Skeletal muscle satellite cell (primary cell): ENCODE results near the gene MEGF6.
"Not testable (repeated sequence)": the region's sequence is repeated elsewhere in the genome, so short reads cannot be mapped to it uniquely, and the experiment has no call there.

Source experiments
- H3K27me3 ChIP-seq: 2 replicates; pipeline ENCODE4 v1.7.0; 2013; ENCODE audit warnings: low read length; ENCODE audit not compliant: control insufficient read depth, insufficient read depth
- H3K36me3 ChIP-seq: 2 replicates; pipeline ENCODE4 v1.7.0; 2013; ENCODE audit warnings: mild to moderate bottlenecking, control low read depth, low read length; ENCODE audit not compliant: insufficient read depth
- H3K4me1 ChIP-seq: 2 replicates; pipeline ENCODE4 v1.7.0; 2013; ENCODE audit warnings: low read length; ENCODE audit not compliant: control insufficient read depth, insufficient read depth
- H3K4me2 ChIP-seq: 2 replicates; pipeline ENCODE4 v1.7.0; 2013; ENCODE audit warnings: mild to moderate bottlenecking, low read length
- H3K4me3 ChIP-seq: 2 replicates; pipeline ENCODE4 v1.7.0; 2013; ENCODE audit warnings: low read length
- H3K9ac ChIP-seq: 2 replicates; pipeline ENCODE4 v1.7.0; 2013; ENCODE audit warnings: mild to moderate bottlenecking, low read depth, low read length, moderate library complexity
- H3K9me3 ChIP-seq: replicated peaks from 2 replicates; pipeline ENCODE4 v1.7.0; 2013; ENCODE audit warnings: mild to moderate bottlenecking, control low read depth, low read length

MEGF6 gene

GRCh38 chr1:3625151-3625907, 14.0 kb upstream of the MEGF6 start:
- Histone ChIP-seq H3K36me3 (peaks cover 30% of the 10 kb centered on the region), H3K9me3 (no peaks in the 10 kb centered on the region), H3K4me1 (peaks cover 20% of the 10 kb centered on the region), H3K4me3 (peak overlapping the region; percentile 97), H3K27me3 (no peaks in the 10 kb centered on the region), H3K4me2 (peak overlapping the region; percentile 86), H3K9ac (peak overlapping the region; percentile 77)

GRCh38 chr1:3624200-3625136, 13.2 kb upstream of the MEGF6 start, which contains the start of gene TPRG1L:
Gene TPRG1L (plus strand): TSS chr1:3625015. CDS start chr1:3625073, 58 bp downstream.
- H3K4me3 ChIP-seq: peak within 1 kb of the TSS; percentile 97
- H3K27me3 ChIP-seq: no peaks in the 10 kb centered on the region
- H3K9ac ChIP-seq: peak within 1 kb of the TSS; percentile 91
- peaks cover 20% of the 10 kb centered on the region for H3K4me1 ChIP-seq
- no peaks in the 10 kb centered on the region for H3K9me3 ChIP-seq
- peak within 1 kb of the TSS; percentile 98 for H3K4me2 ChIP-seq
- peaks cover 22% of the 10 kb centered on the region for H3K36me3 ChIP-seq

DNA sequence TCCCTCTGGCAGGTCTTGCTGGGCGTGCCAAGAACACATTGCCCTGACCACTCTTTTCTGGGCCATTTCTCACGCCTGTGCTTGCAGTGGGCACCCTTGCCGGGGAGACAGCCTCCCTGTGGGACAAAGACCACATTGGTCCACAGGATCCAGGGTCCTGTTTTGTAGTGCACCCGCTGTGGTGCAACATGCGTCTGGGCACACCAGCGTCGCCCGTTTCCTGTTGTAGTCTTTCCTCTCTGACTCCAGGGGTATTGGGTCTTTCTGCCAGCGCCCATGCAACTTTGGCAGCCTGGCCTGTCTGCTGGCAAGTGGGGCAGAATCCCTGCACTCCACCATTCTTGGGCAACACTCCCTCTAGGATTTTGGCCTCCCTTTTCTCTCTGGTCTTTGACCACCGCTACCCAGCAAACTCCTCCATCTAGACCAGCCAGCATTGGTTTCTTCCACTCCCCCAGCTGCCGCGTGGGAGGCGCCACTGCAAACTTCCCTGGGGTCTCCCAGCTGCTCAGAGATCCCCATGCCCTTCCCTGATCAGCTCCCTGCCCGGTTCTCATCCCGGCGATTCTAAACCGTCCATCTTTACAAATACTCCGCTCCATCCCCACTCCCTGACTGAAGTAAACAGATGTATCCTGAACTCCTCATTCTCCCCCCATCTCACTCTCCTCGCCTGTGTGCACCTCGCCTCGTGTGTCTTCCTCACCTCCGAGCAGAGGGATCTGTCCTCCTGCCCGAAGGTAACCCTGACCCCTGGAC, 12.3 kb upstream of the MEGF6 start:
- Histone ChIP-seq H3K4me3 (peak overlapping the region; percentile 97), H3K9me3 (no peaks in the 10 kb centered on the region), H3K27me3 (no peaks in the 10 kb centered on the region), H3K36me3 (peaks cover 15% of the 10 kb centered on the region), H3K9ac (peak overlapping the region; percentile 91), H3K4me2 (peak overlapping the region; percentile 98), H3K4me1 (peaks cover 23% of the 10 kb centered on the region)

DNA sequence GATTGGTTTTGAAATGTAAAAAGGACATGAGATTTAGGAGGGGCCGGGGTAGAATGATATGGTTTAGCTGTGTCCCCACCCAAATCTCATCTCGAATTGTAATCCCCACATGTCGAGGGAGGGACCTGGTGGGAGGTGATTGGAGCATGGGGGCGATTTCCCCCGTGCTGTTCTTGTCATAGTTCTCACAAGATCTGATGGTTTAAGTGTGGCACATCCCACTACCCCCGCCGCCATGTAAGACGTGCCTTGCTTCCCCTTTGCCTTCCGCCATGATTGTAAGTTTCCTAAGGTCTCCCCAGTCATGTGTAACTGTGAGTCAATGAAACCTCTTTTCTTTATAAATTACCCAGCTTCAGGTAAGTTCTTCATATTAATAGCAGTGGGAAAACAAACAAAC, 10.8 kb upstream of the MEGF6 start:
- H3K4me3 ChIP-seq, H3K36me3 ChIP-seq, H3K9ac ChIP-seq, H3K4me2 ChIP-seq, H3K27me3 ChIP-seq, H3K9me3 ChIP-seq: not testable (repeated sequence)
- peaks cover 23% of the 10 kb centered on the region for H3K4me1 ChIP-seq

DNA sequence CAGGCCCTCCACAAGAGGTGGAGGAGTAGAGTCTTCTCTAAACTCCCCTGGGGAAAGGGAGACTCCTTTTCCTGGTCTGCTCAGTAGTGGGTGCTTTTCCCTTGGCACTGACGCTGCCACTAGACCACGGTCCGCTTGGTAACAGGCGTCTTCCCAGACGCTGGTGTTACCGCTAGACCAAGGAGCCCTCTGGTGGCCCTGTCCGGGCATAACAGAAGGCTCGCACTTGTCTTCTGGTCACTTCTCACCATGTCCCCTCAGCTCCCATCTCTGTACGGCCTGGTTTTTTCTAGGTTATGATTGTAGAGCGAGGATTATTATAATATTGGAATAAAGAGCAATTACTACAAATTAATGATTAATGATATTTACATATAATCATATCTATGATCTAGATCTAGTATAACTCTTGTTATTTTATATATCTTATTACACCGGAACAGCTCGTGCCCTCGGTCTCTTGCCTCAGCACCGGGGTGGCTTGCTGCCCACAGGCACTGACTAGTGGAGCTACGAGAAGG, 9.9 kb upstream of the MEGF6 start:
- H3K4me2 ChIP-seq, H3K9me3 ChIP-seq, H3K27me3 ChIP-seq, H3K4me3 ChIP-seq, H3K9ac ChIP-seq, H3K36me3 ChIP-seq: not testable (repeated sequence)
- peaks cover 23% of the 10 kb centered on the region for H3K4me1 ChIP-seq

DNA sequence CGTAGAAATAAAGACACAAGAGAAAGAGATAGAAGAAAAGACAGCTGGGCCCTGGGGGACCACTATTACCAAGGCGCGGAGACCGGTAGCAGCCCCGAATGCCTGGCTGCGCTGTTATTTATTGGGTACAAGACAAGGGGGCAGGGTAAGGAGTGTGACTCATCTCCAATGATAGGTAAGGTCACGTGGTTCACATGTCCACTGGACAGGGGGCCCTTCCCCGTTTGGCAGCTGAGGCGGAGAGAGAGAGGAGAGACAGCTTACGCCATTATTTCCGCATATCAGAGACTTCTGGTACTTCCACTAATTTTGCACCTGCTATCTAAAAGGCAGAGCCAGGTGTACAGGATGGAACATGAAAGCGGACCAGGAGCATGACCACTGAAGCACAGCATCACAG, 9.4 kb upstream of the MEGF6 start:
- Histone ChIP-seq H3K4me3 (no peak overlapping the region), H3K9me3 (no peaks in the 10 kb centered on the region), H3K9ac (no peak overlapping the region), H3K36me3 (no peaks in the 10 kb centered on the region), H3K27me3 (peaks cover 10% of the 10 kb centered on the region), H3K4me1 (peaks cover 19% of the 10 kb centered on the region), H3K4me2 (no peak overlapping the region)

GRCh38 chr1:3618881-3619671, 7.8 kb upstream of the MEGF6 start:
- Histone ChIP-seq H3K9ac (no peak overlapping the region), H3K4me1 (peaks cover 16% of the 10 kb centered on the region), H3K4me3 (no peak overlapping the region), H3K9me3 (no peaks in the 10 kb centered on the region), H3K27me3 (peaks cover 16% of the 10 kb centered on the region), H3K4me2 (no peak overlapping the region), H3K36me3 (no peaks in the 10 kb centered on the region)

- Histone ChIP-seq H3K9me3 (no peaks in the 10 kb centered on the region), H3K4me1 (peaks cover 13% of the 10 kb centered on the region), H3K4me3 (no peak overlapping the region), H3K27me3 (peaks cover 19% of the 10 kb centered on the region), H3K9ac (no peak overlapping the region), H3K4me2 (no peak overlapping the region), H3K36me3 (no peaks in the 10 kb centered on the region)
Measured at GRCh38 chr1:3618531-3618880, 7.2 kb upstream of the MEGF6 start.

GRCh38 chr1:3617806-3618345, 6.6 kb upstream of the MEGF6 start:
- Histone ChIP-seq H3K9ac (no peak overlapping the region), H3K4me2 (no peak overlapping the region), H3K36me3 (no peaks in the 10 kb centered on the region), H3K9me3 (no peaks in the 10 kb centered on the region), H3K4me3 (no peak overlapping the region), H3K4me1 (peaks cover 11% of the 10 kb centered on the region), H3K27me3 (peaks cover 21% of the 10 kb centered on the region)

DNA sequence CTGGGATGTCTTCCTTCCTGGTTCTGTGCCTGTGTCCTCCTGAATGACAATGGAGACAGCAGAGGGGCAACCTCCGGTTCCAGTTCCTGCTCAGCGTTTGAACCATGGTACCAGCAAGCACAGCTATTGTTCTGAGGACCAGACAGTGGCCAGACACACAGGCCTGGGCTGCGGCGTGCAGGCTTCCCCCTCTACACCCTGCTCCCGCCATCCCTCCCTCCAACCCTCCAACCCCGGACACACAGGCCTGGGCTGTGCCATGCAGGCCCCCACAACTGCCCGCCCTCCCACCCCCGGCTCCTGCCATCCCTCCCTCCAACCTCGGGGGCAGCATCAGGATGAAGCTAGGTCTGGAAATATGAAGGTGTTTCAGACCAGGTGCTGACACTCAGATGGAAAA, 5.6 kb upstream of the MEGF6 start:
- H3K4me1 ChIP-seq: peaks cover 9% of the 10 kb centered on the region
- H3K4me2 ChIP-seq: no peak overlapping the region
- peaks cover 30% of the 10 kb centered on the region for H3K27me3 ChIP-seq
- H3K9ac ChIP-seq: no peak overlapping the region
- H3K4me3 ChIP-seq: no peak overlapping the region
- H3K9me3 ChIP-seq: no peaks in the 10 kb centered on the region
- no peaks in the 10 kb centered on the region for H3K36me3 ChIP-seq
